Heart left ventricle (tissue), 13 donors: Measurements from ENCODE around the gene FANCE.

Source experiments
- CTCF ChIP-seq, 12 donors: fragments of 200-600 bp; sonication (generic) in 4 of 12; IDR thresholded peaks; one replicate each; pipeline versions ENCODE4 v1.5.0 to v1.8.0; 2018 to 2022; ENCODE audit warnings: antibody characterized with exemption in 12 of 12, mild to moderate bottlenecking in 5 of 12
- POLR2A ChIP-seq, 2 donors: fragments of 450-650 bp; IDR thresholded peaks; one replicate each; pipeline ENCODE4 v1.6.1; 2017; ENCODE audit warnings: antibody characterized with exemption in 2 of 2, mild to moderate bottlenecking in 2 of 2, moderate library complexity in 2 of 2
- donor health status: ischemic (EF 13 %, LVEDD 7.1; RV severe dilation, severe dysfunction).
- donor health status: DM: no; HTN: yes; CAD: no.
- donor health status: DM: no; HTN: no; CAD: no.
- donor health status: ischemic (EF 25% LVEDD 6.9; RV normal size, moderate dysfunction).
- donor health status: ischemic (EF 25% LVEDD 5.7; RV mildly dilated, moderate dysfunction).
- donor health status: ischemic (EF 35%, LVEDD 5.7; RV mildly dilated, moderate dysfunction).
- donor health status: nonischemic (EF 11% LVEDD 7.7; RV severe dilation, severe dysfunction).
- donor health status: DM: yes; HTN: yes; CAD: no.
- donor health status: PGD.
- donor health status: ischemic (EF 29% LVEDD 5.4; RV normal size, mild dysfunction).
- donor health status: nonischemic (EF 23%, LVEDD 6.1; RV moderate dilation, normal function).

GRCh38 chr6:35469751-35470662, 17.9 kb downstream of the FANCE start:
- TF ChIP-seq CTCF (IDR thresholded peaks at IDR 0.05), result no peak
- TF ChIP-seq POLR2A (IDR thresholded peaks at IDR 0.05), result no peak
